Heart left ventricle (tissue), 16 donors: ENCODE data around the gene MEGF8. TPM values are rescaled to one million over a fixed set of nuclear protein-coding genes. Genes with fewer than 3 reads are reported as not detected.

Experiments
- ATAC-seq, 4 donors: fragments of 200-7000 bp; cut with Tn5 transposase; one replicate each; pipeline ENCODE4 v1.9.1; 2020 to 2022; ENCODE audit warnings: moderate library complexity in 4 of 4, mild to moderate bottlenecking in 3 of 4, moderate number of reproducible peaks in 1 of 4
- DNase-seq, 5 donors: peaks; one replicate each; pipeline ENCODE4 v3.0.0-alpha.2; 2020
- H3K27ac ChIP-seq, 12 donors: fragments of 200-600 bp; sonication (generic) in 4 of 12; one replicate each; pipeline versions ENCODE4 v1.5.0 to v1.8.0; 2016 to 2022; ENCODE audit warnings: mild to moderate bottlenecking in 2 of 12
- H3K27me3 ChIP-seq, 9 donors: fragments of 200-600 bp; sonication (generic) in 2 of 9; one replicate each; pipeline versions ENCODE4 v1.5.1 to v1.8.0; 2016 to 2022; ENCODE audit warnings: mild to moderate bottlenecking in 3 of 9
- H3K36me3 ChIP-seq, 9 donors: fragments of 200-600 bp; sonication (generic) in 2 of 9; one replicate each; pipeline versions ENCODE4 v1.5.0 to v1.8.0; 2018 to 2022; ENCODE audit warnings: mild to moderate bottlenecking in 2 of 9
- H3K4me1 ChIP-seq, 12 donors: fragments of 200-600 bp; sonication (generic) in 4 of 12; one replicate each; pipeline versions ENCODE4 v1.5.0 to v1.8.0; 2016 to 2022; ENCODE audit warnings: mild to moderate bottlenecking in 3 of 12
- H3K4me3 ChIP-seq, 12 donors: fragments of 200-600 bp; sonication (generic) in 4 of 12; one replicate each; pipeline versions ENCODE4 v1.5.0 to v1.8.0; 2017 to 2022; ENCODE audit warnings: mild to moderate bottlenecking in 9 of 12, moderate library complexity in 4 of 12
- H3K9me3 ChIP-seq, 12 donors: fragments of 200-600 bp; sonication (generic) in 4 of 12; one replicate each; pipeline versions ENCODE4 v1.5.0 to v1.8.0; 2016 to 2022; ENCODE audit warnings: mild to moderate bottlenecking in 1 of 12
- POLR2A ChIP-seq, 2 donors: fragments of 450-650 bp; IDR thresholded peaks; one replicate each; pipeline ENCODE4 v1.6.1; 2017; ENCODE audit warnings: antibody characterized with exemption in 2 of 2, mild to moderate bottlenecking in 2 of 2, moderate library complexity in 2 of 2
- WGBS, 4 donors: extraction: QIAGEN DNeasy Blood & Tissue Kit in 2 of 4; methylation state at CpG; one replicate each; pipeline versions ENCODE4 v1.1.5 to v1.1.7; 2013 to 2018; 5-methylcytosine and 5-hydroxymethylcytosine counted together
- intact Hi-C, 10 donors: fragments of 100-400 bp; cut with DNase I; formaldehyde crosslinking; loops; one replicate each; pipeline versions ENCODE4 v1.11.1 to v1.14.2; 2022
- polyA plus RNA-seq, 2 donors: library from polyadenylated mRNA; stranded (reverse); fragments of 200-250 nt; gene quantifications; one replicate each; pipeline ENCODE4 v1.2.3, GENCODE V29; 2013
- total RNA-seq, 9 donors: library from RNA; depleted of rRNA in 2 of 9; stranded (reverse); fragments of >200 nt in 2 of 9; fragmentation: NEBNext Ultra II Directional in 3 of 9; extraction: Animal tissue kit (Norgen Biotek cat#: 25700) in 3 of 9; gene quantifications; one replicate each; pipeline versions ENCODE4 v1.1.0 to v1.2.4, GENCODE V29; 2016 to 2023
- TF ChIP-seq, protein P1 (sequence below), 12 donors: fragments of 200-600 bp; sonication (generic) in 4 of 12; IDR thresholded peaks; one replicate each; pipeline versions ENCODE4 v1.5.0 to v1.8.0; 2018 to 2022; ENCODE audit warnings: antibody characterized with exemption in 12 of 12, mild to moderate bottlenecking in 5 of 12
- donor health status: ischemic (EF 13 %, LVEDD 7.1; RV severe dilation, severe dysfunction).
- donor health status: healthy with polysubstance abuse.
- donor health status: DM: no; HTN: yes; CAD: no.
- donor health status: DM: no; HTN: no; CAD: no.
- donor health status: ischemic (EF 25% LVEDD 6.9; RV normal size, moderate dysfunction).
- donor health status: ischemic (EF 25% LVEDD 5.7; RV mildly dilated, moderate dysfunction).
- donor health status: healthy.
- donor health status: DM: yes; HTN: yes; CAD: no.
- donor health status: ischemic (EF 35%, LVEDD 5.7; RV mildly dilated, moderate dysfunction).
- donor health status: nonischemic (EF 11% LVEDD 7.7; RV severe dilation, severe dysfunction).
- donor health status: DM: yes; HTN: yes; CAD: no.
- donor health status: PGD.
- donor health status: ischemic (EF 29% LVEDD 5.4; RV normal size, mild dysfunction).
- donor health status: nonischemic (EF 23%, LVEDD 6.1; RV moderate dilation, normal function).

MEGF8 gene
- total and polyA plus RNA-seq, 11 donors: 22.8 to 50.4 (median 32.8) TPM

- no peak for DNase-seq
- H3K27ac ChIP-seq: no peak overlapping the region
- H3K36me3 ChIP-seq: peaks cover 0 to 17% (median 13%) of the 10 kb centered on the region in 9 donors
- no peaks in the 10 kb centered on the region for H3K27me3 ChIP-seq
- H3K9me3 ChIP-seq: no peaks in the 10 kb centered on the region
- WGBS, 4 donors: 91 to 94% (median 92%) methylated on average over 24 to 27 of the region's 27 CpGs
- TF ChIP-seq POLR2A (IDR thresholded peaks at IDR 0.05): no peak
- TF ChIP-seq, protein P1, sequence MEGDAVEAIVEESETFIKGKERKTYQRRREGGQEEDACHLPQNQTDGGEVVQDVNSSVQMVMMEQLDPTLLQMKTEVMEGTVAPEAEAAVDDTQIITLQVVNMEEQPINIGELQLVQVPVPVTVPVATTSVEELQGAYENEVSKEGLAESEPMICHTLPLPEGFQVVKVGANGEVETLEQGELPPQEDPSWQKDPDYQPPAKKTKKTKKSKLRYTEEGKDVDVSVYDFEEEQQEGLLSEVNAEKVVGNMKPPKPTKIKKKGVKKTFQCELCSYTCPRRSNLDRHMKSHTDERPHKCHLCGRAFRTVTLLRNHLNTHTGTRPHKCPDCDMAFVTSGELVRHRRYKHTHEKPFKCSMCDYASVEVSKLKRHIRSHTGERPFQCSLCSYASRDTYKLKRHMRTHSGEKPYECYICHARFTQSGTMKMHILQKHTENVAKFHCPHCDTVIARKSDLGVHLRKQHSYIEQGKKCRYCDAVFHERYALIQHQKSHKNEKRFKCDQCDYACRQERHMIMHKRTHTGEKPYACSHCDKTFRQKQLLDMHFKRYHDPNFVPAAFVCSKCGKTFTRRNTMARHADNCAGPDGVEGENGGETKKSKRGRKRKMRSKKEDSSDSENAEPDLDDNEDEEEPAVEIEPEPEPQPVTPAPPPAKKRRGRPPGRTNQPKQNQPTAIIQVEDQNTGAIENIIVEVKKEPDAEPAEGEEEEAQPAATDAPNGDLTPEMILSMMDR (IDR thresholded peaks at IDR 0.05): no peak
- ATAC-seq: no peak
- H3K4me3 ChIP-seq: no peak overlapping the region
- intact Hi-C loops: no loop called here
- peaks cover 0 to 35% (median 14%) of the 10 kb centered on the region in 12 donors for H3K4me1 ChIP-seq
Measured at GRCh38 chr19:42369433-42370067, 44.1 kb downstream of the MEGF8 start.

GRCh38 chr19:42370068-42370520, 44.7 kb downstream of the MEGF8 start:
- TF ChIP-seq POLR2A (IDR thresholded peaks at IDR 0.05): no peak
- TF ChIP-seq, protein P1 (IDR thresholded peaks at IDR 0.05): no peak
- no peak overlapping the region for H3K27ac ChIP-seq
- intact Hi-C loops: no loop called here
- H3K36me3 ChIP-seq: peaks cover 0 to 22% (median 16%) of the 10 kb centered on the region in 9 donors
- peaks cover 0 to 30% (median 12%) of the 10 kb centered on the region in 12 donors for H3K4me1 ChIP-seq
- H3K27me3 ChIP-seq: no peaks in the 10 kb centered on the region
- 77 to 91% (median 85%) methylated on average over 9 of the region's 9 CpGs for WGBS, 4 donors
- no peak overlapping the region for H3K4me3 ChIP-seq
- ATAC-seq: no peak
- DNase-seq: no peak
- no peaks in the 10 kb centered on the region for H3K9me3 ChIP-seq

GRCh38 chr19:42370626-42371175, 45.3 kb downstream of the MEGF8 start:
- Histone ChIP-seq H3K9me3 (no peaks in the 10 kb centered on the region), H3K4me1 (peaks cover 0 to 24% (median 8%) of the 10 kb centered on the region in 12 donors), H3K36me3 (peaks cover 0 to 28% (median 16%) of the 10 kb centered on the region in 9 donors), H3K4me3 (no peak overlapping the region), H3K27ac (no peak overlapping the region), H3K27me3 (no peaks in the 10 kb centered on the region)
- DNase-seq (no peak), ATAC-seq (no peak)
- TF ChIP-seq POLR2A (IDR thresholded peaks at IDR 0.05): no peak
- TF ChIP-seq, protein P1 (IDR thresholded peaks at IDR 0.05): no peak
- intact Hi-C loops: no loop called here
- 66 to 83% (median 81%) methylated on average over 10 to 12 of the region's 12 CpGs for WGBS, 4 donors

GRCh38 chr19:42374826-42375376, 49.5 kb downstream of the MEGF8 start:
- Histone ChIP-seq H3K27me3 (no peaks in the 10 kb centered on the region), H3K36me3 (peaks cover 0 to 36% (median 22%) of the 10 kb centered on the region in 9 donors), H3K4me1 (peaks cover 0 to 3% (median 0%) of the 10 kb centered on the region in 12 donors), H3K9me3 (no peaks in the 10 kb centered on the region), H3K27ac (no peak overlapping the region), H3K4me3 (no peak overlapping the region)
- WGBS, 4 donors: 92 to 98% (median 97%) methylated on average over 10 to 11 of the region's 11 CpGs
- no peak for TF ChIP-seq POLR2A (IDR thresholded peaks at IDR 0.05)
- TF ChIP-seq, protein P1 (IDR thresholded peaks at IDR 0.05): no peak
- ATAC-seq (no peak), DNase-seq (no peak)
- intact Hi-C loops: no loop called here
